Fibroblast of villous mesenchyme (primary cell): Measurements from ENCODE around the gene MDN1. TPM values are rescaled to one million over a fixed set of nuclear protein-coding genes. Genes with fewer than 3 reads are reported as not detected.
A peak's percentile ranks its signal among the peaks of the same experiment; 100 is the strongest.
"Not testable (repeated sequence)": the region's sequence is repeated elsewhere in the genome, so short reads cannot be mapped to it uniquely, and the experiment has no call there.

Experiments used
- DNase-seq: peaks from one replicate; pipeline ENCODE4 v3.0.0-alpha.2; 2010; ENCODE audit warnings: low read depth
- H3K4me3 ChIP-seq: 2 replicates; pipeline ENCODE4 v1.5.1; 2011; ENCODE audit warnings: low read depth, mild to moderate bottlenecking, low read length
- total RNA-seq: library from RNA; depleted of rRNA; stranded (reverse); fragments of >200 nt; gene quantifications from 2 replicates; pipeline ENCODE4 v1.2.3, GENCODE V29; 2012
- TF ChIP-seq, protein P1 (sequence below): IDR thresholded peaks from 2 replicates; pipeline ENCODE4 v1.5.1; 2012; ENCODE audit warnings: low read depth, mild to moderate bottlenecking, low read length; ENCODE audit not compliant: insufficient read depth

Gene MDN1
- total RNA-seq, 1 donor: 27.2 TPM

DNA sequence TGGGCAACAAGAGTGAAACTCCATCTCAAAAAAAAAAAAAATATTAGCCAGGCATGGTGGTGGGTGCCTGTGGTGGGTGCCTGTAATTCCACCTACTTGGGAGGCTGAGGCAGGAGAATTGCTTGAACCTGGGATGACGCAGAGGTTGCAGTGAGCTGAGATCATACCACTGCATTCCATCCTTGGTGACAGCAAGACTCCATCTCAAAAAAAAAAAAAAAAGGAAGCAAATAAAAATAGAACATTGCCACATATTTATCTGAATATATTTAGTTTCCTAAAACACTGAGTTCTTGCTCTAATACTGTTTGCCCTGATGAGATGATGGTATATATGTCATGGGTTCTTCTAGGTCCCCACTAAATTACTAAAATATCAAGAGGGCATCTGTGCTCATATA, 38.4 kb upstream of the MDN1 start:
- no peak for DNase-seq
- H3K4me3 ChIP-seq: no peak overlapping the region
- TF ChIP-seq, protein P1, sequence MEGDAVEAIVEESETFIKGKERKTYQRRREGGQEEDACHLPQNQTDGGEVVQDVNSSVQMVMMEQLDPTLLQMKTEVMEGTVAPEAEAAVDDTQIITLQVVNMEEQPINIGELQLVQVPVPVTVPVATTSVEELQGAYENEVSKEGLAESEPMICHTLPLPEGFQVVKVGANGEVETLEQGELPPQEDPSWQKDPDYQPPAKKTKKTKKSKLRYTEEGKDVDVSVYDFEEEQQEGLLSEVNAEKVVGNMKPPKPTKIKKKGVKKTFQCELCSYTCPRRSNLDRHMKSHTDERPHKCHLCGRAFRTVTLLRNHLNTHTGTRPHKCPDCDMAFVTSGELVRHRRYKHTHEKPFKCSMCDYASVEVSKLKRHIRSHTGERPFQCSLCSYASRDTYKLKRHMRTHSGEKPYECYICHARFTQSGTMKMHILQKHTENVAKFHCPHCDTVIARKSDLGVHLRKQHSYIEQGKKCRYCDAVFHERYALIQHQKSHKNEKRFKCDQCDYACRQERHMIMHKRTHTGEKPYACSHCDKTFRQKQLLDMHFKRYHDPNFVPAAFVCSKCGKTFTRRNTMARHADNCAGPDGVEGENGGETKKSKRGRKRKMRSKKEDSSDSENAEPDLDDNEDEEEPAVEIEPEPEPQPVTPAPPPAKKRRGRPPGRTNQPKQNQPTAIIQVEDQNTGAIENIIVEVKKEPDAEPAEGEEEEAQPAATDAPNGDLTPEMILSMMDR: no peak

- DNase-seq: no peak
- TF ChIP-seq, protein P1: no peak
Observed at GRCh38 chr6:89853068-89853467, 33.5 kb upstream of the MDN1 start.

DNA sequence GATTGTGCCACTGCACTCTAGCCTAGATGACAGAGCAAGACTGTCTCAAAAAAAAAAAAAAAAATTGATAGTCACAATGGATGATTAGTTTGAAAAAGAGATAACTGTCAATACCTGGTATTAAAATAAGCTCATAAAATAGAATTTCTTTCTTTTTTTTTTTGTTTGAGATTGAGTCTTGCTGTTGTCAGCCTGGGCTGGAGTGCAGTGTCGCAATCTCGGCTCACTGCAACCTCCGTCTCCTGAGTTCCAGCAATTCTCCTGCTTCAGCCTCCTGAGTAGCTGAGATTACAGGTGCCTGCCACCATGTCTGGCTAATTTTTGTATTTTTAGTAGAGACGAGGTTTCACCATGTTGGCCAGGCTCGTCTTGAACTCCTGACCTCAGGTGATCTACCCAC, 27.9 kb upstream of the MDN1 start:
- not testable (repeated sequence) for DNase-seq, H3K4me3 ChIP-seq

More at GRCh38 chr6:89853068-89853467, 33.5 kb upstream of the MDN1 start:
- H3K4me3 ChIP-seq: no peak overlapping the region

GRCh38 chr6:89843070-89843469, 23.5 kb upstream of the MDN1 start:
- peak; percentile 24 for DNase-seq
- TF ChIP-seq, protein P1: no peak
- H3K4me3 ChIP-seq: no peak overlapping the region

- DNase-seq: no peak
- TF ChIP-seq, protein P1: no peak
- no peak overlapping the region for H3K4me3 ChIP-seq
Observed at GRCh38 chr6:89842228-89842627, 22.6 kb upstream of the MDN1 start.

DNA sequence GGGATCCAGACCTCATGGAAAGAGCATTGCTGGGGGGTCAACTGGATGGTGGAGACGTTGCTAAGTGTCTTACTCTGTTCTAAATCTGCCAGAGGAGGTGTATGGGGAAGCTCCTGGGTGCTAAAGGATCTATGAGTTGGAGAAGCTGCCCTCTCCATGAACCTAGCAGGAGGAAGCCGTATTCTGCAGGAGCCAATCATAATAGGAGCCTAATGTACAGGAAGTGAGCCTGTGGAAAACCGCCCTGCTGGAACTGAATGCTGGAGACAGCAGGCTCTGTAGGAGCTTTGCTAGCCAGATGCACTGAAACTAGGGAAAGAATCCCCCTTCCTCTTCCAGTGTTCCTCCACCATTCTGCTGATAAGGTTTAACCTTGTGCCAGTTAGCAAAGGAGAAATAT, 20.9 kb upstream of the MDN1 start:
- no peak overlapping the region for H3K4me3 ChIP-seq
- TF ChIP-seq, protein P1: no peak
- peak; percentile 32 for DNase-seq

GRCh38 chr6:89836639-89837222, 17.1 kb upstream of the MDN1 start:
- TF ChIP-seq, protein P1: no peak
- no peak overlapping the region for H3K4me3 ChIP-seq
- DNase-seq: no peak
